SJSA1 (cell line): Measurements from ENCODE around the gene WEE2. TPM values are rescaled to one million over a fixed set of nuclear protein-coding genes. Genes with fewer than 3 reads are reported as not detected.

ENCODE experiments used
- DNase-seq, 2 experiments: peaks; one replicate each; pipeline ENCODE4 v3.0.0-alpha.2; 2015 to 2020; ENCODE audit warnings: low spot score in 2 of 2, low read depth in 1 of 2
- H3K27ac ChIP-seq: fragments of 250-450 bp; sonication (Bioruptor Pico); 2 replicates; pipeline ENCODE4 v1.5.1; 2020; ENCODE audit warnings: mild to moderate bottlenecking, moderate library complexity
- H3K27me3 ChIP-seq: fragments of 250-450 bp; sonication (Bioruptor Pico); replicated peaks from 2 replicates; pipeline ENCODE4 v1.5.1; 2020; ENCODE audit warnings: mild to moderate bottlenecking, moderate library complexity
- H3K36me3 ChIP-seq: fragments of 250-450 bp; sonication (Bioruptor Pico); 2 replicates; pipeline ENCODE4 v1.5.1; 2020; ENCODE audit warnings: mild to moderate bottlenecking
- H3K4me1 ChIP-seq: fragments of 250-450 bp; sonication (Bioruptor Pico); replicated peaks from 2 replicates; pipeline ENCODE4 v1.6.1; 2021; ENCODE audit warnings: mild to moderate bottlenecking
- H3K4me3 ChIP-seq: fragments of 250-450 bp; sonication (Bioruptor Pico); 2 replicates; pipeline ENCODE4 v1.5.1; 2020; ENCODE audit warnings: mild to moderate bottlenecking
- H3K9me3 ChIP-seq: fragments of 250-450 bp; sonication (Bioruptor Pico); replicated peaks from 2 replicates; pipeline ENCODE4 v1.5.1; 2020; ENCODE audit warnings: mild to moderate bottlenecking
- total RNA-seq: library from RNA; depleted of rRNA; stranded (reverse); fragments of >200 nt; shearing (Covaris generic); gene quantifications from 2 replicates; pipeline ENCODE4 v1.2.3, GENCODE V29; 2014

Gene WEE2
- total RNA-seq, 1 experiment from 2014 or later = not detected

GRCh38 chr7:141710301-141710700 lies 2.1 kb downstream of the WEE2 start:
- H3K4me1 ChIP-seq = peaks cover 1% of the 10 kb centered on the region
- no peak overlapping the region for H3K27ac ChIP-seq
- no peaks in the 10 kb centered on the region for H3K36me3 ChIP-seq
- no peak overlapping the region for H3K4me3 ChIP-seq
- DNase-seq = no peak
- H3K9me3 ChIP-seq = no peaks in the 10 kb centered on the region
- no peaks in the 10 kb centered on the region for H3K27me3 ChIP-seq

- no peak overlapping the region for H3K4me3 ChIP-seq
- H3K36me3 ChIP-seq = no peaks in the 10 kb centered on the region
- no peaks in the 10 kb centered on the region for H3K9me3 ChIP-seq
- no peak for DNase-seq
- H3K27ac ChIP-seq = no peak overlapping the region
- peaks cover 6% of the 10 kb centered on the region for H3K27me3 ChIP-seq
- no peaks in the 10 kb centered on the region for H3K4me1 ChIP-seq
Observed at GRCh38 chr7:141712603-141713255, 4.6 kb downstream of the WEE2 start.

GRCh38 chr7:141713890-141714289 lies 5.7 kb downstream of the WEE2 start:
- Histone ChIP-seq H3K36me3 (no peaks in the 10 kb centered on the region), H3K4me1 (no peaks in the 10 kb centered on the region), H3K9me3 (no peaks in the 10 kb centered on the region), H3K4me3 (no peak overlapping the region), H3K27ac (no peak overlapping the region), H3K27me3 (peaks cover 6% of the 10 kb centered on the region)
- no peak for DNase-seq

DNA sequence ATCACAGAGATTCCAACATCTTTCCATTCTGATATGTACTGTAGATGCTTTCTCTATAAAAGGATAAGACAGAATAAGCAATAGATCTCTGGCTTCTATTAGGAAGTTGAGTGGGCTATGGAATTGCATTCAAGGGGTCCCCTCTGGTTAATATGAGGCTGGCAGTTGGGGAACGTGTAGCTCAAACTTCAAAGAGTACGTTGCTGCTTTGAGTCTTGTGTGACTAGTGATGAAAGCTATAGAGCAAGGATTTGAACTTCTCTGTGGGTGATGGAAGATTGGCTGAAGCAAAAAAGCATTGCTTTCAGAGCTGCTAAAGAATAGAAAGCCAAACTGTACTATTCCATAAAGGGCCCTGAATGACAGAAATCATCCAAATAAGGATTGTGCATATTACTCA lies 6.4 kb downstream of the WEE2 start:
- Histone ChIP-seq H3K27ac (no peak overlapping the region), H3K36me3 (no peaks in the 10 kb centered on the region), H3K4me1 (no peaks in the 10 kb centered on the region), H3K4me3 (no peak overlapping the region), H3K27me3 (peaks cover 6% of the 10 kb centered on the region), H3K9me3 (no peaks in the 10 kb centered on the region)
- DNase-seq = no peak

- H3K9me3 ChIP-seq = no peaks in the 10 kb centered on the region
- no peak overlapping the region for H3K4me3 ChIP-seq
- no peak for DNase-seq
- peaks cover 6% of the 10 kb centered on the region for H3K27me3 ChIP-seq
- H3K4me1 ChIP-seq = no peaks in the 10 kb centered on the region
- H3K36me3 ChIP-seq = no peaks in the 10 kb centered on the region
- H3K27ac ChIP-seq = no peak overlapping the region
Observed at GRCh38 chr7:141715018-141715417, 6.9 kb downstream of the WEE2 start.

- H3K36me3 ChIP-seq = no peaks in the 10 kb centered on the region
- no peak for DNase-seq
- H3K27ac ChIP-seq = no peak overlapping the region
Observed at GRCh38 chr7:141715794-141716689, 7.9 kb downstream of the WEE2 start.

DNA sequence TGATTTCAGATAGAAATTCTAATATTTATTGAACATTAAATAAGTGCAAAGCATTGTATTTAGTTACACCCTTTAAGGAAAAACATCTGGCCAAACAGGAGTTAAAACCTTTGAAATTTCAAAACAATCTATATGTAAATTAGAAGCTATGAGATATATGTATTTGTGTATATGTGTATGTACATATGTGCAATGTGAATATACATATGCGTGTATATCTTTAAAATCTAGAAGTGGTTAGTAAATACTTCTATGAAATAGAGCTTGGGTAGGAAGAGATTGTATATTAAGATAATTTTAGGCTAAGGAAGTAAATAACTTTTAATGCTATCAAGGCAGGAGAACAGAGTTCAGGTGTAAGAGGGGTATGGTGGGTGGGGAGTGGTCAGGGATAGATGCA lies 9.3 kb downstream of the WEE2 start:
- no peak overlapping the region for H3K27ac ChIP-seq
- H3K4me1 ChIP-seq = no peaks in the 10 kb centered on the region
- no peak overlapping the region for H3K4me3 ChIP-seq
- H3K9me3 ChIP-seq = no peaks in the 10 kb centered on the region
- no peak for DNase-seq
- H3K27me3 ChIP-seq = peaks cover 6% of the 10 kb centered on the region
- no peaks in the 10 kb centered on the region for H3K36me3 ChIP-seq

More at GRCh38 chr7:141715794-141716689, 7.9 kb downstream of the WEE2 start:
- Histone ChIP-seq H3K27me3 (peaks cover 6% of the 10 kb centered on the region), H3K4me3 (no peak overlapping the region), H3K4me1 (no peaks in the 10 kb centered on the region), H3K9me3 (no peaks in the 10 kb centered on the region)

DNA sequence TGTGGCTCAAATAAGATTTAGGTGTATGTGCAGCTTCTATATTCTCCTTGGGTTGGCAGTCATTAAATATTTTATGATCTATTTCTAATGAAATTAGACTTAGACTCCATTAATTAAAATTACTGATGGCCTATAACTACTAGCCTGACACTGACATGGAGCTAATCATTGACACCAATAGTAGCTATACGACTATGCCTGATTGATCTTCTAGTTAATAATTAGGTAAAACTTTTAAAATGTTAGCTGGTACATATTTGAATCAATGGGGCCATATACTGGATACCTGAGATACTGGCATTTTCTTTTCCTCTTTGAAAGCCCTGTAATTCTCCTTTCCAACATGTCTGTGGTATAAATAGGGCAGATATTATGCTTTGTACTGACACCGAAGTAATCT lies 14.4 kb downstream of the WEE2 start:
- no peaks in the 10 kb centered on the region for H3K36me3 ChIP-seq
- H3K27me3 ChIP-seq = peaks cover 7% of the 10 kb centered on the region; the same call in 1 of the 2 replicates
- no peak overlapping the region for H3K4me3 ChIP-seq
- H3K27ac ChIP-seq = no peak overlapping the region
- H3K9me3 ChIP-seq = no peaks in the 10 kb centered on the region
- H3K4me1 ChIP-seq = no peaks in the 10 kb centered on the region
- DNase-seq = no peak

- Histone ChIP-seq H3K27ac (no peak overlapping the region), H3K4me3 (no peak overlapping the region), H3K27me3 (peaks cover 7% of the 10 kb centered on the region), H3K4me1 (no peaks in the 10 kb centered on the region), H3K36me3 (no peaks in the 10 kb centered on the region), H3K9me3 (no peaks in the 10 kb centered on the region)
- DNase-seq = no peak
Observed at GRCh38 chr7:141729020-141729419, 20.9 kb downstream of the WEE2 start.

- H3K4me1 ChIP-seq = no peaks in the 10 kb centered on the region
- peaks cover 7% of the 10 kb centered on the region for H3K27me3 ChIP-seq
- no peaks in the 10 kb centered on the region for H3K9me3 ChIP-seq
- H3K27ac ChIP-seq = no peak overlapping the region
- no peaks in the 10 kb centered on the region for H3K36me3 ChIP-seq
- no peak overlapping the region for H3K4me3 ChIP-seq
- no peak for DNase-seq
Observed at GRCh38 chr7:141731476-141732149, 23.5 kb downstream of the WEE2 start.

DNA sequence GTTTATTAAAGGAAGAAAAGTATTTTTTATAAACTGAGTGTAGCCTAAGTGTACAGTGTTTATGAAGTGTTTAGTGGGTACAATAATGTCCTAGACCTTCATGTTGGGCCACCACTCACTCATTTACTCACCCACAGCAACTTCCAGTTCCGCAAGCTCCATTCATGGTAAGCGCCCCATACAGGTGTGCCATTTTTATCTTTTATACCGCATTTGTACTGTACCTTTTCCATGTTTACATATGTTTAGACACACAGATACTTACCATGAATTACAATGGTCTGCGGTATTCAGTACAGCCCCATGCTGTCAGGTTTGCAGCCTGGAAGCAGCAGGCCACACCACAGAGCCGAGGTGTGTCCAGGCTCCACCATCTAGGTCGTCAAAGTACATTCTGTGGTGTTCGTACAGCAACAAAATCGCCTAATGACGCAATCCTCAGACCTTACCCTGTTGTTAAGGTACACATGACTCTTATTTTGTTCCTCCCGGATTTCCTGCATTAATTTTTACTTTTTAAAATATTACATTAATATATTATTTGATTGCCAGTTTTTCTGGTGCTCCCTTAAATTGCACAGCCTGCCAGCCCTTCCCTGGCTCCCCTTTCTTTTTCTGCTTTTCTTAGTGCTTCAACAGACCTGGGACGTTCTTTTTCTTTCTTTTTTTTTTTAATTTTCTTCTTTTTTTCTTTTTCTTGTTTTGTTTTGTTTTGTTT lies 29.1 kb downstream of the WEE2 start:
- no peaks in the 10 kb centered on the region for H3K9me3 ChIP-seq
- peaks cover 10% of the 10 kb centered on the region for H3K4me1 ChIP-seq
- no peak for DNase-seq
- H3K27ac ChIP-seq = no peak overlapping the region
- no peaks in the 10 kb centered on the region for H3K27me3 ChIP-seq
- peaks cover 31% of the 10 kb centered on the region for H3K36me3 ChIP-seq
- H3K4me3 ChIP-seq = peak overlapping the region; percentile 63

DNA sequence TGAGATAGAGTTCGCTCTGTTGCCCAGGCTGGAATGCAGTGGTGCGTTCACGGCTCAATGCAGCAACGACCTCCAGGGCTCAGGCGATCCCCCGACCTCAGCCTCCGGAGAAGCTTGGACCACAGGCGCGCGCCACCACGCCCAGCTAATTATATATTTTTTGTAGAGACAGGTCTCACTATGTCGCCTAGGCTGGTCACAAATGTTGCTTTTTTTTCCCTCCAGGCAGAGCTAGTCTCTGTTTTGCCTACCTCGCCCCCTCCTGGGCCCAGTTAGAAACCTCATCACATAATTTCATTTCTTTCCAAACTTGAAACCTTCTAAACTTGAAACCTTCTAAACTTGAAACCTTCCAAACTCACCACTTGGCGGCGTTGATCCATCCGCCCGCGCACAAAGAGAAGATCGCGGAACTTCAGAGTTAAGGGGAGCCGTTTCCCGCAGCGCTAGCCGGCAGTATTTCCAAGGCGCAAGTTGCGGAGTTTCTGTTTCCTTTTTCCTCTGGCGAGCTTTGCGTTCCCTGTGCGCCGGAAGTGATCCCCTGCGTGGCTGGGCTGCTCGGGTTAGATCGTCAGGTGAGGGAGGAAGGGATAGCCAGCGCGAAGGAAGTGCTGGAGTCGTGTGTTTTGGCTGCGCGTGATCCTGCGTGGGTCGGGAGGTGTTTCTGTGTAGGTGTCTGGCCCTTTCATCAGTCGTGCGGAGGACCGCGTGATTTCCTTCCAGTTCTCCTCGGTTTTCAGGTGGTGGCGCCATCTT lies 29.9 kb downstream of the WEE2 start, which contains the start of gene SSBP1:
TSS of gene SSBP1 (plus strand) at position 523 of the 756 bp plus-strand sequence. CDS start 809 bp downstream, outside the sequence.
- H3K4me1 ChIP-seq = peaks cover 10% of the 10 kb centered on the region
- peaks cover 38% of the 10 kb centered on the region for H3K36me3 ChIP-seq
- no peaks in the 10 kb centered on the region for H3K27me3 ChIP-seq
- no peaks in the 10 kb centered on the region for H3K9me3 ChIP-seq
- H3K27ac ChIP-seq = peak within 1 kb of the TSS; percentile 53
- peak within 1 kb of the TSS; percentile 63 for H3K4me3 ChIP-seq
- DNase-seq = peak; percentile 91 to 96

DNA sequence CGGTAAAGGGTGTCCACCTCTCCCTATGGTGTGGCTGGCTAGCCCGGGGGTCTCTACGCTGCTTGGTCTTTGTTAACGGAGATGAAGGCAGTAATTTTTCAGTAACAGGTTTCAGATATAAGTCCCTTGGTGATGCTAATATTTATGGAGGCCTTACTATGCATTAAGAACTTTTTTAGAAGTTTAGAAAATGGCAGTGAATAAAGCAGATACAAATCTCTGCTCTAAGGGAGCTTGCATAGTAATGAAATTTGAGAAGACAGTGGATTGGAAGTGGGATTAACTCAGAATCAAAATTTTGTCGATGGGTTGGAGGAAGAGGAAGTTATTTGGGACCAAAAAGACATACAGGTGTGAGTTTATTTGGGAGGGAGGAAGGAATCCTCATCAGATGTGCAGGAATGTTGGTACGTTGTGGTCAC lies 30.4 kb downstream of the WEE2 start:
- H3K36me3 ChIP-seq = peaks cover 44% of the 10 kb centered on the region
- no peaks in the 10 kb centered on the region for H3K9me3 ChIP-seq
- H3K27me3 ChIP-seq = no peaks in the 10 kb centered on the region
- no peak for DNase-seq
- H3K4me3 ChIP-seq = peak overlapping the region; percentile 63
- H3K4me1 ChIP-seq = peaks cover 10% of the 10 kb centered on the region
- peak overlapping the region; percentile 53 for H3K27ac ChIP-seq
